ENCODE data around the gene C12orf76.

DNA sequence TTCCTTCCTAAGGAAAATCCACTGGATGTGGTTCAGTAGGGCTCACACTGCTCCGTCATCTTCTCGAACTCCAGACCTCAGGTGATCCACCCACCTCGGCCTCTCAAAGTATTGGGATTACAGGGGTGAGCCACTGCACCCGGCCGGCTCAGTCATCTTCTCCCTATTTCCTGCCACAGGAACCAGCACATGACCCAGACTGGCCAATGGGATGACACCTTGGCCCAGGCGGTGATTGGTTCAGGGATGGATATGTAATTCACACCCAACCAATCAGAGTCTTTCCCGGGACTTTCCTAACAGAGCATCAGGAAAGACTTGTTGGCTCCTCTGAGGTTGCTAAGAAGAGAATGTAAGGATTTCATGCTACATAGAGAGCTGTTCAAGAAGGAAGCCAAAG is 19.2 kb upstream of the C12orf76 start:
- TF ChIP-seq, protein P1, sequence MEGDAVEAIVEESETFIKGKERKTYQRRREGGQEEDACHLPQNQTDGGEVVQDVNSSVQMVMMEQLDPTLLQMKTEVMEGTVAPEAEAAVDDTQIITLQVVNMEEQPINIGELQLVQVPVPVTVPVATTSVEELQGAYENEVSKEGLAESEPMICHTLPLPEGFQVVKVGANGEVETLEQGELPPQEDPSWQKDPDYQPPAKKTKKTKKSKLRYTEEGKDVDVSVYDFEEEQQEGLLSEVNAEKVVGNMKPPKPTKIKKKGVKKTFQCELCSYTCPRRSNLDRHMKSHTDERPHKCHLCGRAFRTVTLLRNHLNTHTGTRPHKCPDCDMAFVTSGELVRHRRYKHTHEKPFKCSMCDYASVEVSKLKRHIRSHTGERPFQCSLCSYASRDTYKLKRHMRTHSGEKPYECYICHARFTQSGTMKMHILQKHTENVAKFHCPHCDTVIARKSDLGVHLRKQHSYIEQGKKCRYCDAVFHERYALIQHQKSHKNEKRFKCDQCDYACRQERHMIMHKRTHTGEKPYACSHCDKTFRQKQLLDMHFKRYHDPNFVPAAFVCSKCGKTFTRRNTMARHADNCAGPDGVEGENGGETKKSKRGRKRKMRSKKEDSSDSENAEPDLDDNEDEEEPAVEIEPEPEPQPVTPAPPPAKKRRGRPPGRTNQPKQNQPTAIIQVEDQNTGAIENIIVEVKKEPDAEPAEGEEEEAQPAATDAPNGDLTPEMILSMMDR (IDR thresholded peaks at IDR 0.05 in 4 of 5, conservative IDR thresholded peaks at IDR 0.05 in 1 of 5): no peak
- TF ChIP-seq POLR2A (IDR thresholded peaks at IDR 0.05): no peak
